DMS 273 (cell line): ENCODE results near the gene TANGO6.
A peak's percentile ranks its signal among the peaks of the same experiment; 100 is the strongest.

Experiments
- DNase-seq: peaks from one replicate; lab custom pipeline; 2025; ENCODE audit not compliant: unreplicated experiment; lab: John Stamatoyannopoulos, UW

TANGO6 gene

DNA sequence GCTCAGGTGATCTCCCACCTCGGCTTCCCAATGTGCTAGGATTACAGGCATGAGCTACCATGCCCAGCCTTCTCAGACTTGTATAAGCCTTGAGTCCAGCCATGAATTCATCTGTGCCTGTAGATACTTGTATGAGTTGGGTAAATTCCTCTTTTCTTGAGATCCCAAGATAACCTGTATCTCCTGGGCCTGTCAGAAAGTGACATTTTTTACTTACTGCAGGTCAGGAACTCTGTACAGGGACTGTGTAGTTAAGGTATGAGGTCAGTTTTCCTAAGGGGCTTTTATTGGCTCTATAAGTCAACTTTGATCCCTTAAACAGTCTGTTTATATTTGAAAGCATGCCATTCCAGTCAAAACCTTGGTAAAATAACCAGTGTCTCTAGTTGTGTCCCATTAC lies 155.8 kb downstream of the TANGO6 start:
- no peak for DNase-seq

GRCh38 chr16:69003500-69003899 lies 160.2 kb downstream of the TANGO6 start:
- peak; percentile 41 for DNase-seq

GRCh38 chr16:69005641-69006355 lies 162.5 kb downstream of the TANGO6 start:
- DNase-seq, result no peak

DNA sequence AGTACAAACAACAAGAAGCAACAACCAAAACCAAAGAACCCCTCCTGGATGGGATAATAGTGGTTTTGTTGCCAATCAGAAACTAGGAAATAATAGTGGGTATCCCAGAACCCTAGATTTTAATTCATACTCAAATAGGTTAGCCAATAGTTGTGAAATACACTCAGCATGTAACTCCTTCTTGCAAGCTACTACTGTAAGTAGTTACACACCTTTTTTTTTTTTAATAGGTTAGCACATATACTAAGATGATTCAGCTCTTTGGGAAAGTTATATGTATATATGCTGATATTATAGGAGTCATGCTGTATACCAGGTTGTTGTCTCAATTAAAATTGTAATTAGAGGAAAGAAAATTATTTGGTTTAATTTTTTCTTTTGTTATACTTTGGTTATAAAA lies 169.6 kb downstream of the TANGO6 start:
- no peak for DNase-seq

- DNase-seq, result no peak
These were observed 170.7 kb downstream of the TANGO6 start for GRCh38 chr16:69013991-69014390.

DNA sequence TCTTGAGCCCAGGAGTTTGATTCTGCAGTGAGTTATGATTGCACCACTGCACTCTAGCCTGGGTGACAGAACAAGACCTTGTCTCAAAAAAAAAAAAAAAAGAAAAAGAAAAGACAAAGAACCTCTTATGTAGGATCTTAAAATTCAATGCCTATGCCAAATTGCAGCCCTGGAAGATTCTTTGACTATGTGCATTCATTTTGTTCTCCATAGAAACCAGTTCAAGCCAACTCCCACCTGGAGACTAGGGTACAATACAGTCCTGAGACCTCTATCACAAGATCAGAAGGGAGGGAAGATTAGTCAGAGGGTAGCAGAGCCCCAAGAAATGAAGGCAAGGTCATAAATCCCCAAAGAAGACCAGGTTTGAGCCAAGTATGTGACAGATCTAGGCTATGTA lies 171.5 kb downstream of the TANGO6 start:
- DNase-seq, result no peak

- DNase-seq, result no peak
These were observed 173.9 kb downstream of the TANGO6 start for GRCh38 chr16:69017036-69017783.

- no peak for DNase-seq
These were observed 176.5 kb downstream of the TANGO6 start for GRCh38 chr16:69019811-69020210.

GRCh38 chr16:69029121-69029520 lies 185.8 kb downstream of the TANGO6 start:
- DNase-seq, result no peak

DNA sequence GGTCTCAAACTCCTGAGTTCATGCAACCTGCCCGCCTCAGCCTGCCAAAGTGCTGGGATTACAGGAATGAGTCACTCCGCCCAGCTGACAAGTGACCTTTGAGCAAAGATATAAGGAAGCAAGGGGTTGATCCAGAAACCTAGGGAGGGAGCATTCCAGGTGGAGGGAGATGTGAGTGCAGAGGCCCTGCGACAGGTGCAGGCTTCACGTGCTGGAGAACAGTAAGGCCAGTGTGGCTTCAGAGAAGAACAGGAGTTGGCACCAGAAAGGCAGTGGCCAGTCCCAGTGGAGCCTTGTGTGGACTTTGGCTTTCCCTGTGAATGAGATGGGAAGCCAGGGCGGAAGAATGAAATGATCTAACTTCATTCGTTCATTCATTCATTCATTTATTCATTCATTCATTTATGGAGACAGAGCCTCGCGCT lies 188.6 kb downstream of the TANGO6 start:
- no peak for DNase-seq

DNA sequence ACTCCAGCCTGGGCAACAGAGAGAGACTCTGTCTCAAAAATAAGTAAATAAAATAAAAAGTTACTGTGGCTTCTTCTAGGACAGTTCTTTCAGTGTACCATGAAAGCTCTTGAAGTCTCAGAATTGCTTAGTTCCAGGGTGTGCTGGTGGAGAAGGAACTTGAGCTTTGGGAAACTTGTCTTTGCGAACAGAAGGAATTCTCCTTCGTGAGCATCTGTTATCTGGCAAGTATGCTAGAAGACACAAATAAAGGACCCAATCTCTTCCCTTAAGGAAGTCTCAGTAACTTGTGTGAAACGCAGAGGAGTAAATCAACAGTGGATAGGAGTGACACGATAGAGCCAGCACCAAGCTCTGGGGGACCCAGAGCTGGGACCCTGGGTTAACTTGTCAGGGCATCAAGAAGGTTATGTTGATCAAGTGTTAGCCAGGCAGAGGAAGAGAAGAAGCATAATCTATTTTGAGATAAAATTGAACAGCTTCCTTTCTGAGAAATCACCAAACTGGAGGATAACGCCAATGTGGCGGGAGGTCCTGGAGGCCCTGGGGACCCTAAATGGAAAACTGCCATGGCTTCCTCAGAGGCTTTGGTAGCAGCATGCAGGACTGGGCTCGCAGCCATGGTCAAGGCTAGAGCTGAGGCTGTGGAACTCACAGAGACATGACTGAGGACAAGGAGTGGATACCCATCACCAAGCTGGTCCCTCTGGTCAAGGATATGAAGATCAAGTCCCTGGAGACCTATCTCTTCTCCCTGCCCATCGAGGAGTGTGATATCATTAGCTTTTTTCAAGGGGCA lies 190.0 kb downstream of the TANGO6 start:
- DNase-seq, result no peak

- no peak for DNase-seq
These were observed 192.0 kb downstream of the TANGO6 start for GRCh38 chr16:69035375-69035774.

DNA sequence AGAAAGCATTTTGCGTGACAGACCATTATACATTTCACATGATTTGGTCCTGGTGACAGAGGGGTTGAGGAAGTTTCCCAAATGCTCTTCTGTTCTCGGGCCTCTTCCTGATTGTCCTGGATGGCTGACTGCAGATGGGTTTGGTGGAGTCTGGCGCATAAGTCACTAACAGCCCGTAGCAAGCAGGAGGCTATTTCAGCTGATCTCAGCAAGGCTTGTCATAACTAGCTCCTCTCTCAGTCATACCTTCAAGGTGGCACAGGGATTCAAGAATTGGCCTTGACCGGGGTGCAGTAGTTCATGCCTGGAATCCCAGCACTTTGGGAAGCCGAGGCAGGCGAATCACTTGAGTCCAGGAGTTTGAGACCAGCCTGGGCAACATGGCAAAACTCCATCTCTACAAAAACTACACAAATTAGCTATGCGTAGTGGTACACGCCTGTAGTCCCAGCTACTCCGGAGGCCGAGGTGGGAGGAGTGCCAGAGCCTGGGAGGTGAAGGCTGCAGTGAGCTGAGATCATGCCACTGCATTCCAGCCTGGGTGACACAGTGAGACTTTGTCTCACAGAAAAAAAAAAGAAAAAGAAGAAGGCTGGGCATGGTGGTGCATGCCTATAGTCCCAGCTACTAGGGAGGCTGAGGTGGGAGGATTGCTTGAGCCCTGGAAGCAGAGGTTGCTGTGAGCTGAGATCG lies 193.2 kb downstream of the TANGO6 start:
- DNase-seq, result no peak

- DNase-seq, result no peak
These were observed 194.2 kb downstream of the TANGO6 start for GRCh38 chr16:69037373-69038160.

GRCh38 chr16:69039333-69039941 lies 196.1 kb downstream of the TANGO6 start:
- no peak for DNase-seq

DNA sequence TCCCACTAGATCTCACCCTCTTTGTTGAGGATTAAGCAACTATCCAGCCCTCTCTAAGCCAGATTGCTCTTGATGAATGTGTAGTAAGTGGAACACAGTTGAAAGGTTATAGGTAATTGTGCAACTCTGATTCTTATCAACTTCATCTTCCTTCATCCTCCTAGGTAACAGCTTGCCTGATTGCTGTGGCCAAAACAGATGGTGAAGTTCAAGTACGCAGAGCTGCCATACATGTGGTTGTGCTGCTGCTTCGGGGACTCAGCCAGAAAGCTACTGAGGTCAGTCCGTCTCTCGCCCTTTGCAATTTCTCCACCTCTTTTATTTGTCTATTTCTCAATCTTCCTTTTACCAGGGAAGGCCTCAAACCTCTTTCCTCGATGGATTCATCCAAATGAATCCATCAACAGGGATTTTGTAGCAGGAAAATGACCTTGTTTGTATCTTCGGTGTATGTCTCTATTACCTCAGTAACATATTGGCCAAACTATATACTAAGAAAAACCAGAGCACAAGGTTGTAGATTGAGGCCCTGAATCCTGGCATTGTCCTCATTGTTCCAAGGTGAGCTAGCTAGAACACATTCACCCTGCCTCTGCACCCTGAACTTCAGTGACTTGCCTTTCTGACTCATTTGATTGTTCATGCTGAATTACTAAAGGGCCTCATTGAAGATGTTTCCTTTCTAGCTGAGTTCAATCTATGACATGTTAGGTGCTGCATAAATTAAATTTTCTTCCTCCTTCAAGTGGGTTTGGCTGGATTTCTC lies 197.0 kb downstream of the TANGO6 start:
- peak; percentile 90 for DNase-seq

DNA sequence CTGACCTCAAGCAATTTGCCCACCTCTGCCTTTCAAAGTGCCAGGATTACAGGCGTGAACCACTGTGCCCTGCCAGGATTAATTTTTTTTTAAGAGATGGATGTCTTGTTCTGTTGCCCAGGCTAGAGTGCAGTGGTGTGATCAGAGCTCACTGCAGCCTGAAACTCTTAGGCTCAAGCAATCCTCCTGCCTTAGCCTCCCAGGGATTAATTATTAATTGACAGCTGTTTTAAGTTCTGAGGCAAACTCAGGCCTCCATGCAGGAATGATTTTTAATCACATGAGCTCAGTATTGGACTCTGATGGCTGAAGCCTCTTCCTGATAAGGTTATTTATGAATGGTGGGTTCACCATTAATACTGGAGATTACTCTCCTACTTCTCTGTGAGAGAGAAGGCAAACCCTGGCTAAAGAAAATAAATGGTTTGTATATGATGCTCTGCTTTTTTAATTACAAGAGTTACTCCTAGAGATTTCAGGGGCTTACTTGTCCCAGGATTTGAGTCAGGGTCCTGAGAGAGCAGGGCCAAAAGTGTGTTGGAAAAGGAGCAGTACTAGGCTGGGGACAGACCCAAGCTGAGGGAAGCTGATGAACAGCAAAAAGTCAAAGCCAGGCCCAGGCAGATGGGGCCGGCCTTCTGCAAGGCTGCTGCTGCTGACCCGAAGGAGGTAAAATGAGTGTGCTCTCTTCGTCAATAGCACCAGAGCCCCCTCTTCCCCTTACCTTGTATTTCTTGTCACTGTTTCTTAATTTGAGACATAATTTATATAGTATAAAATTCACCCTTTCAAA lies 205.2 kb downstream of the TANGO6 start:
- no peak for DNase-seq

- DNase-seq, result no peak
These were observed 205.8 kb downstream of the TANGO6 start for GRCh38 chr16:69049146-69049545.
